ENCODE data around the gene LIME1. TPM values are rescaled to one million over a fixed set of nuclear protein-coding genes. Genes with fewer than 3 reads are reported as not detected.

Gene LIME1
- total RNA-seq, 1 donor from 2014 or later, result 1.6 TPM

DNA sequence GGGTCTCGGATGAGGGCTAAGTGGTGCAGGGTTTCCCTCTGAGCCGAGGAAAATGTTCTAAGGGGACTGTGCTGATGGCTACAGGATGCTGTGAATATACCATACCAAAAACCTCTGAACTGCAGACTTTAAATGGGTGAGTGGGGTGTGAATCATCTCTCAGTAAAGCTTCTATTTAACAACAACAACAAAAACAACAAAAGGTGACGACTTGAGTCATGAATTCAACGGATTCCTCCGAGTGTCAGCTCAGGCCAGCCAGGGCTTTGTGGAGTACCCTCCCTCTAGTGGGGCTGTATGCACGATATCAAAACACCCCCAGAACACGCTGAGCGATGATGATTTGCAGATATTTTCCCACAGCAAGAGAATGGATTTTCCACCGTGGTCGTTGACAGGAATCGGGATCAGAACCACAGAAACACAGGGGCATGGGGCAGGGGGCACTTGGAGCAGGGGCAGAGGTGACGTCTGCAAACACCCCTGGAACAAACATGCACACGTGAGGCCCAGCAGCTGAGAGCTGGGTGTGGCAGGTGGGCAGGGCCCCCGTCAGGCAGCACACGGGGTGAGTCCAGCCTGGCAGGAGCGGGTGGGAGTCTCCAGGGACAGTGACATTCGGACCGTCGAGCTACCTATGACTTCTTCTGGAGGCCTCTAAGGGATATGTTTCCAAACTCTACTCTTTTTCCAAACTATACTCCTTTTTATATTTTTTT is 41.7 kb downstream of the LIME1 start:
- intact Hi-C loops (cut with DNase I), result loop anchor here (10.0 kb wide), 1 partner anchor 197 kb away; the partner anchor contains the start of gene SAMD10
- DNase-seq (ENCODE audit: missing footprints) (no peak), ATAC-seq (no peak)

DNA sequence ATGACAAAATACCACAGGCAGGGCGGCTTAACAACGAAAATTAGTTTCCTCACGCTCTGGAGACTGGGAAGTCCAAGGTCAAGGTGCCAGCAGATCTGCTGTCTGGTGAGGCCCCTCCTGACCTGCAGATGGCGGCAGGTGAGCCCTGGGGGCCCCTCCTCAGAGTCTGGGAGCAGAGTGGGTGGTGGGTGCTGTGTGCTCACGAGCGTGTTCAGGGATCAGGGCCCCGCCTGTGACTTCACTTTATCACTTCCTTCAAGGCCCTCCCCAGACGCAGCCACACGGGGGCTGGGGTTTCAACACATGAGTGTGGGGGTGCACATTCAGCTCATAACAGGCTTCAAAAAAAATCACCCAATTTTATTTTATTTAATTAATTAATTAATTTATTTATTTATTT is 42.4 kb downstream of the LIME1 start:
- ATAC-seq (no peak), DNase-seq (ENCODE audit: missing footprints) (no peak)
- intact Hi-C loops (cut with DNase I), result loop anchor here (10.0 kb wide), 1 partner anchor 196 kb away; the partner anchor contains the start of gene SAMD10

DNA sequence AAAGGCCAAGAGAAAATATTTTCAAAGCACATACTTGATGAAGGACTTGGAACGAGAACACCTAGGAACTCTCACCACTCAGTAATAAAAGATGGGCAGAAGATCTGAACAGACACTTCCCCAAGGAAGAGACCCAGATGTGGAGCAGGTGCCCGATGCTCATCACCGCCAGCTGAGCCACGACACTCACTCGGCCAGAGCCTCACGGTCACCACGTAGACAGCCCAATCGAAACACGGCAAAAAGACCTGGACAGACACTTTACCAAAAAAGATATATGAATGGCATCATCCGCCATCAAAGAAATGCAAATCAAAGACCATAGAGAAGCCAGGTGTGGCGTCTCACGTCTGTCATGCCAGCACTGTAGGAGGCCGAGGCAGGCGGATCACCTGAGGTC is 44.7 kb downstream of the LIME1 start:
- no peak for DNase-seq (ENCODE audit: missing footprints)
- intact Hi-C loops (cut with DNase I), result no loop called here
- no peak for ATAC-seq

DNA sequence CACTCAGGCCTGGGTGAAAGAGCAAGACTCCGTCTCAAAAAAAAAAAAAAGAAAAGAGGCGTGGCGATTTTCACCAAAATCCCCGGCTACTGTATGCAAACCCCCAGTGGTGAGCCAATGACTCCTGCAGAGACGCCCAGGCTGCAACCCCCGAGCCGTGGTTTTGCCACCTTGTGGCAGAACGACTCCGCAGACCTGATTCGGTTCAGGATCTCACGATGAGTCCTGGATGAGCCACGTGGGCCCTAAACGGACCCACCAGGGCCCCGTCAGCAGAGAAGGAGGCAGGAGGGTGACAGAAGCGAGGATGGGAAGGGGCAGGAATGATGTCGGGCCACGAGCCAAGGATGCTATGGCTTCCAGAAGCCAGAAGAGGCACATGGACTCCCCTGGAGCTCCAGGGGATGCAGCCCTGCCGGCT is 45.6 kb downstream of the LIME1 start:
- no peak for ATAC-seq
- intact Hi-C loops (cut with DNase I), result no loop called here
- DNase-seq (ENCODE audit: missing footprints), result no peak

DNA sequence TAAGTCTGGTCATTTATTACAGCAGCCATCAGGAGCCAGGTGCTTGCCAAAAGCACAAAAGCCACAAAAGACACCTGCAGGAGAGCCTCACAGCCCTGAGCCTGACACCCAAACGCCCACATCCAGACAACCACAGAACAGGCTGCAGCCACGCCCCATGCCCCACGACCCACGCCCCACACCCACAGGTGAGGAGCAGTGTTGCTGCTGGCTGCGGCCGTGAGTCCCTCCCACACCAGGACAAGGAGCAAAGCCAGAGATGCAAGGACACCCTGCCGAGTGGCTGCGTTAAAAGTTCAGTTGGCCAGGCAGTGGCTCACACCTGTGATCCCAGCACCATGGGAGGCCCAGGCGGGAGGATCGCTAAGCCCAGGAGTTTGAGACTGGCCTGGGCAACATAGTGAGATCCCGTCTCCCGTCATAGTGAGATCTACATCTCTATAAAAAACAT is 46.1 kb downstream of the LIME1 start:
- no peak for DNase-seq (ENCODE audit: missing footprints)
- intact Hi-C loops (cut with DNase I), result no loop called here

DNA sequence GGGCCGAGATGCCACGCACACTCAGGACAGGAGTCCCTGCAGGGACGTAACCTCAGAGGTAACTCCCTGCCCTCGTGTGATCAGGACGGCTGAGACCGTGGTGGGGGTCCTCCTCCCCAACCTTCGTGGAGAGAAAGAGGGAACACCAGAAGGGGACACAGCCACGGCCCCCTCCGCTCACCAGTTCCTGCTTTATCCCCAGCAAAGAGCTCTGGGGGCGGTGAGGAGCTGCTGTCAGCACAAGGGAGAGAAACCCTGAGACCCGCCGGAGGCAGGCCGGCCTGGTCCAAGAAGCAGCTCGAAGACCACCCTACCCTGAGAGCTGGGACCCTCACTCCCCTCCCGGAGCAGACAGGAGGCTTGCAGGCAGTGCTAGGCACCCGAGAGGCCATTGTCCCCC is 47.5 kb downstream of the LIME1 start:
- intact Hi-C loops (cut with DNase I), result no loop called here
- no peak for ATAC-seq
- DNase-seq (ENCODE audit: missing footprints), result no peak

More for the DNA sequence above, 46.1 kb downstream of the LIME1 start:
- ATAC-seq, result no peak

DNA sequence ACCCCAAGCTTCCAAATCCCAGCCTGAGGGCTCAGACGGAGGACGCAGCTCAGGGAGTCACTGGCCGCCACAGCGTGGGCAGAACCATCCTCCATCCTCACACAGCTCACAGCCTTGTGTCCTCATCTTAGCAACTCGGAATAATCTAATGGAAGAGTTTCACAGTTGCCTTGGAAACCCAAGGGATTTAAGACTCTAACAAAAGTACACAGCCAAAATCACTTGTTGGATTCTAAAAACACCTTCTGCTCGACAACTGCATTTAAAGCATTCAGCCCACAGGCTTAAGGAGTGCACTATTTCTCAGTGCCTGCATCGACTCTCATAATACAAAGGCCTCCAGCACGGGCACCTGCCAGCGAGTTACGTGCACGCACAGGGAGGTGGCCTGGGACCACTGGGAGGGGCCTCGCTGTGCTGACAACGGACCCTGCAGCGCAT is 49.2 kb downstream of the LIME1 start:
- intact Hi-C loops (cut with DNase I), result loop anchor here (5.0 kb wide), 2 partner anchors 43 to 47 kb away; partner anchors contain the start of gene ZBTB46
- no peak for ATAC-seq
- DNase-seq (ENCODE audit: missing footprints), result no peak

DNA sequence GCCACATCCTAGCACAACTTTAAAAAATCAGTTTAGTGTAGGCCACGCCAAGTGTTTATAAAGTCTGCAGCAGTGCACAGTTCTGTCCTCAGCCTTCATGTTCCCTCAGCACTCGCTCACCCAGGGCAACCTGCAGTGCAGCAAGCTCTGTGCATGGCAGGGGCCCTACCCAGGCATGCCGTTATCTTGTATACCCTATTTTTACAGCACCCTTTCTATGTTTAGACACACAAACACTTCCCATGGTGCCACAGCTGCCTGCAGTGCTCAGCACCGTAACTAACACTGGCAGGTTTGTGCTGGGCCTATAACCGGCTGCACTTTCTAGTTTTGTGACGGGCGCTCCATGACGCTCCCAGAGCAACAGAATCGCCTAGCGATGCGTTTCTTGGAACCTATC is 50.8 kb downstream of the LIME1 start:
- intact Hi-C loops (cut with DNase I), result loop anchor here (1.0 to 5.0 kb wide), 3 partner anchors 45 to 78 kb away; partner anchors contain the start of genes TPD52L2 and ZBTB46
- ATAC-seq, result peak; percentile 87
- DNase-seq (ENCODE audit: missing footprints), result no peak

DNA sequence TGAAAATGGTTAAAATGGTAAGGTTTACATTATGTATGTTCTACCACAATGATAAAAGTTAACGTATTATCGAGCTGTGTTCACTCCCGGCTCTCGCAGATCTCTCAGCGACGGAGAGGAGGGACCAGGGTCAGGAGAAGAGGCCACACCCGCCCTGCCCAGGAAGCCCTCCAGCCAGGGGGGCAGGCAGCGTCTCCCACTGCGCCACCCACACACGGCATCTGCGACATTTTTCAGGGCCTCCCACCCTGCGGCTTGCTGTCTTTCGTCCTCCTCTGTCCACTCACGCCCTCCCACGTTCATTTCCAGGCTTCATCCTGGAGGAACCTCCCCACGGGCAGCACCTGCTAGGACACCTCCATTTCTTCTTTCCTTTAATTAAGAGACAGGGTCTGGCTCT is 51.3 kb downstream of the LIME1 start:
- intact Hi-C loops (cut with DNase I), result loop anchor here (1.0 to 5.0 kb wide), 3 partner anchors 45 to 78 kb away; partner anchors contain the start of genes TPD52L2 and ZBTB46
- ATAC-seq, result peak; percentile 8

More for the DNA sequence above, 51.3 kb downstream of the LIME1 start:
- no peak for DNase-seq (ENCODE audit: missing footprints)

Other genes with a start within 250 kb of the LIME1 start
- 1,274 TPM for gene EEF1A2, start 237.6 kb upstream of the LIME1 start, total RNA-seq
- 261 TPM for gene PPDPF, start 215.9 kb upstream of the LIME1 start, total RNA-seq
- 0.11 TPM for gene PTK6, start 199.3 kb upstream of the LIME1 start, total RNA-seq
- not detected for gene SRMS, start 188.9 kb upstream of the LIME1 start, total RNA-seq
- 0.16 TPM for gene FNDC11, start 182.5 kb upstream of the LIME1 start, total RNA-seq
- 12.8 TPM for gene HELZ2, start 162.4 kb upstream of the LIME1 start, total RNA-seq
- 6.1 TPM for gene GMEB2, start 109.6 kb upstream of the LIME1 start, total RNA-seq
- 7.1 TPM for gene STMN3, start 83.2 kb upstream of the LIME1 start, total RNA-seq
- gene RTEL1, start 78.4 kb upstream of the LIME1 start, total RNA-seq, result 9.0 TPM
- 1.0 TPM for gene TNFRSF6B, start 40.0 kb upstream of the LIME1 start, total RNA-seq
- gene ARFRP1, start 28.7 kb upstream of the LIME1 start, total RNA-seq, result 34.2 TPM
- gene ZGPAT, start 28.6 kb upstream of the LIME1 start, total RNA-seq, result 15.1 TPM
- 97.4 TPM for gene SLC2A4RG, start 3.1 kb downstream of the LIME1 start, total RNA-seq
- gene ZBTB46, start 94.6 kb downstream of the LIME1 start, total RNA-seq, result 13.8 TPM
- not detected for gene ABHD16B, start 124.8 kb downstream of the LIME1 start, total RNA-seq
- gene TPD52L2, start 128.6 kb downstream of the LIME1 start, total RNA-seq, result 78.0 TPM
- gene DNAJC5, start 158.5 kb downstream of the LIME1 start, total RNA-seq, result 41.4 TPM
- gene UCKL1, start 219.8 kb downstream of the LIME1 start, total RNA-seq, result 52.0 TPM
- gene ZNF512B, start 233.3 kb downstream of the LIME1 start, total RNA-seq, result 12.2 TPM
- gene SAMD10, start 243.0 kb downstream of the LIME1 start, total RNA-seq, result 5.7 TPM
- 46.4 TPM for gene PRPF6, start 244.5 kb downstream of the LIME1 start, total RNA-seq

All from Right ventricle myocardium inferior (tissue), 1 donor.